GM21515 (cell line): Measurements from ENCODE around the gene LITAF.
"Not testable (repeated sequence)": the region's sequence is repeated elsewhere in the genome, so short reads cannot be mapped to it uniquely, and the experiment has no call there.

Experiments
- ATAC-seq: cut with Tn5 transposase; IDR thresholded peaks from one replicate; pipeline ENCODE4 v1.9.1; 2021; ENCODE audit not compliant: unreplicated experiment

LITAF gene

GRCh38 chr16:11621539-11621919 lies 34.8 kb upstream of the LITAF start:
- no peak for ATAC-seq

- ATAC-seq, result no peak
These were observed 33.7 kb upstream of the LITAF start for GRCh38 chr16:11620243-11621003.

- ATAC-seq, result no peak
These were observed 32.7 kb upstream of the LITAF start for GRCh38 chr16:11619327-11619851.

- no peak for ATAC-seq
These were observed 31.5 kb upstream of the LITAF start for GRCh38 chr16:11618107-11618717.

- ATAC-seq, result no peak
These were observed 29.2 kb upstream of the LITAF start for GRCh38 chr16:11615748-11616447.

GRCh38 chr16:11614587-11615175 lies 28.0 kb upstream of the LITAF start:
- no peak for ATAC-seq

- no peak for ATAC-seq
These were observed 26.9 kb upstream of the LITAF start for GRCh38 chr16:11613381-11614303.

GRCh38 chr16:11612665-11613025 lies 25.9 kb upstream of the LITAF start:
- ATAC-seq, result no peak

- ATAC-seq, result no peak
These were observed 25.3 kb upstream of the LITAF start for GRCh38 chr16:11611871-11612664.

- no peak for ATAC-seq
These were observed 23.9 kb upstream of the LITAF start for GRCh38 chr16:11610580-11610979.

- ATAC-seq, result no peak
These were observed 23.4 kb upstream of the LITAF start for GRCh38 chr16:11610121-11610505.

GRCh38 chr16:11609474-11610120 lies 22.9 kb upstream of the LITAF start:
- ATAC-seq, result no peak

- no peak for ATAC-seq
These were observed 19.2 kb upstream of the LITAF start for GRCh38 chr16:11605891-11606290.

GRCh38 chr16:11605564-11605886 lies 18.8 kb upstream of the LITAF start:
- ATAC-seq, result no peak

- ATAC-seq, result no peak
These were observed 18.3 kb upstream of the LITAF start for GRCh38 chr16:11604783-11605563.

- ATAC-seq, result not testable (repeated sequence)
These were observed 17.6 kb upstream of the LITAF start for GRCh38 chr16:11604296-11604695.

GRCh38 chr16:11603331-11603750 lies 16.6 kb upstream of the LITAF start:
- no peak for ATAC-seq

- ATAC-seq, result no peak
These were observed 15.6 kb upstream of the LITAF start for GRCh38 chr16:11602321-11602720.

- ATAC-seq, result no peak
These were observed 15.2 kb upstream of the LITAF start for GRCh38 chr16:11601911-11602310.
